Right lobe of liver (tissue), 6 donors: Measurements from ENCODE around the gene RAI1. TPM values are rescaled to one million over a fixed set of nuclear protein-coding genes. Genes with fewer than 3 reads are reported as not detected.

Experiments used
- ATAC-seq, 4 donors: fragments of 200-7000 bp; cut with Tn5 transposase; one replicate each; pipeline ENCODE4 v1.9.1; 2020; ENCODE audit warnings: mild to moderate bottlenecking in 4 of 4, moderate library complexity in 4 of 4
- DNase-seq, 3 donors: peaks; one replicate each; pipeline ENCODE4 v3.0.0-alpha.2; 2020
- H3K27ac ChIP-seq, 3 donors: fragments of 200-600 bp; one replicate each; pipeline ENCODE4 v1.8.0; 2022
- H3K27me3 ChIP-seq, 2 donors: fragments of 200-600 bp; one replicate each; pipeline ENCODE4 v1.8.0; 2022
- H3K36me3 ChIP-seq, 4 donors: fragments of 200-600 bp; sonication (generic) in 1 of 4; one replicate each; pipeline versions ENCODE4 v1.5.1 to v1.8.0; 2017 to 2022; ENCODE audit warnings: control low read depth in 1 of 4
- H3K4me1 ChIP-seq, 4 donors: fragments of 200-600 bp; sonication (generic) in 1 of 4; one replicate each; pipeline versions ENCODE4 v1.5.1 to v1.8.0; 2017 to 2022; ENCODE audit warnings: control low read depth in 1 of 4
- H3K4me3 ChIP-seq, 3 donors: fragments of 200-600 bp; one replicate each; pipeline ENCODE4 v1.8.0; 2022
- H3K9me3 ChIP-seq, 4 donors: fragments of 200-600 bp; sonication (generic) in 1 of 4; one replicate each; pipeline versions ENCODE4 v1.5.1 to v1.8.0; 2017 to 2022; ENCODE audit warnings: control low read depth in 1 of 4
- CTCF ChIP-seq, 4 donors: fragments of 200-600 bp in 3 of 4; fragments of 450-650 bp in 1 of 4; IDR thresholded peaks; one replicate each; pipeline versions ENCODE4 v1.5.1 to v1.8.0; 2016 to 2022; ENCODE audit warnings: antibody characterized with exemption in 4 of 4, mild to moderate bottlenecking in 2 of 4
- POLR2A ChIP-seq: fragments of 450-650 bp; IDR thresholded peaks from one replicate; pipeline ENCODE4 v1.6.1; 2017; ENCODE audit warnings: antibody characterized with exemption, mild to moderate bottlenecking
- WGBS: methylation state at CpG from one replicate; pipeline ENCODE4 v1.1.6; 2018; ENCODE audit warnings: low coverage, low lambda C conversion rate; ENCODE audit not compliant: insufficient coverage; ENCODE audit errors: missing lambda C conversion rate; 5-methylcytosine and 5-hydroxymethylcytosine counted together
- intact Hi-C, 2 donors: fragments of 100-400 bp; cut with DNase I; formaldehyde crosslinking; loops; one replicate each; pipeline versions ENCODE4 v1.11.2 to v1.14.1; 2022
- total RNA-seq, 6 experiments: library from RNA; depleted of rRNA in 2 of 6; stranded (reverse); fragments of >200 nt in 2 of 6; fragmentation: NEBNext Ultra II Directional in 3 of 6; extraction: Animal tissue kit (Norgen Biotek cat#: 25700) in 3 of 6; gene quantifications; one replicate each; pipeline versions ENCODE4 v1.1.0 to v1.2.4, GENCODE V29; 2016 to 2023
- donor health status: DM: no; HTN: yes; CAD: no.
- donor health status: DM: no; HTN: no; CAD: no.
- donor health status: DM: no; HTN: no; CAD: no.
- donor health status: DM: no; HTN: yes; CAD: no.
- donor health status: DM: no; HTN: yes; CAD: no.

Gene RAI1
- total RNA-seq, 6 experiments from 2014 or later: 6.1 to 14.5 (median 8.4) TPM

- WGBS: no CpG with 5 or more reads among the region's 7 CpGs
- intact Hi-C loops: no loop called here
- no peak for ATAC-seq
These were observed 106.3 kb downstream of the RAI1 start for GRCh38 chr17:17787568-17787967.

GRCh38 chr17:17788967-17789366 is 107.7 kb downstream of the RAI1 start:
- Histone ChIP-seq H3K36me3 (peaks cover 0 to 2% (median 0%) of the 10 kb centered on the region in 4 donors), H3K4me3 (no peak overlapping the region), H3K27me3 (no peaks in the 10 kb centered on the region), H3K27ac (no peak overlapping the region), H3K9me3 (no peaks in the 10 kb centered on the region), H3K4me1 (peaks cover 0 to 35% (median 16%) of the 10 kb centered on the region in 4 donors)
- DNase-seq (no peak), ATAC-seq (no peak)
- WGBS: 95% methylated on average over 3 of the region's 8 CpGs
- no peak for TF ChIP-seq POLR2A
- no peak for TF ChIP-seq CTCF (IDR thresholded peaks at IDR 0.05)
- intact Hi-C loops: no loop called here

More at GRCh38 chr17:17787568-17787967, 106.3 kb downstream of the RAI1 start:
- no peaks in the 10 kb centered on the region for H3K9me3 ChIP-seq
- TF ChIP-seq CTCF (IDR thresholded peaks at IDR 0.05) (no peak), POLR2A (no peak)
- no peaks in the 10 kb centered on the region for H3K27me3 ChIP-seq
- peaks cover 0 to 43% (median 21%) of the 10 kb centered on the region in 4 donors for H3K4me1 ChIP-seq
- H3K27ac ChIP-seq: no peak overlapping the region
- DNase-seq: no peak
- H3K36me3 ChIP-seq: no peaks in the 10 kb centered on the region
- H3K4me3 ChIP-seq: no peak overlapping the region

- Histone ChIP-seq H3K27me3 (no peaks in the 10 kb centered on the region), H3K4me1 (peaks cover 0 to 31% (median 14%) of the 10 kb centered on the region in 4 donors), H3K4me3 (no peak overlapping the region), H3K27ac (no peak overlapping the region), H3K9me3 (no peaks in the 10 kb centered on the region), H3K36me3 (peaks cover 0 to 2% (median 0%) of the 10 kb centered on the region in 4 donors)
- intact Hi-C loops: no loop called here
- no peak for ATAC-seq
- no peak for DNase-seq
- WGBS: 83% methylated on average over 1 of the region's 6 CpGs
- TF ChIP-seq CTCF (IDR thresholded peaks at IDR 0.05) (no peak), POLR2A (no peak)
These were observed 108.2 kb downstream of the RAI1 start for GRCh38 chr17:17789410-17789809.

- ATAC-seq (no peak), DNase-seq (no peak)
- H3K27ac ChIP-seq: no peak overlapping the region
- no peaks in the 10 kb centered on the region for H3K27me3 ChIP-seq
- peaks cover 0 to 26% (median 11%) of the 10 kb centered on the region in 4 donors for H3K4me1 ChIP-seq
- H3K9me3 ChIP-seq: no peaks in the 10 kb centered on the region
- no peak overlapping the region for H3K4me3 ChIP-seq
- 70% methylated on average over 7 of the region's 12 CpGs for WGBS
- intact Hi-C loops: no loop called here
- peaks cover 0 to 2% (median under 1%) of the 10 kb centered on the region in 4 donors for H3K36me3 ChIP-seq
- no peak for TF ChIP-seq CTCF (IDR thresholded peaks at IDR 0.05)
- TF ChIP-seq POLR2A: no peak
These were observed 108.8 kb downstream of the RAI1 start for GRCh38 chr17:17789828-17790636.
